ENCODE measurements around the gene MAP3K5.
A peak's percentile ranks its signal among the peaks of the same experiment; 100 is the strongest.

The MAP3K5 gene

DNA sequence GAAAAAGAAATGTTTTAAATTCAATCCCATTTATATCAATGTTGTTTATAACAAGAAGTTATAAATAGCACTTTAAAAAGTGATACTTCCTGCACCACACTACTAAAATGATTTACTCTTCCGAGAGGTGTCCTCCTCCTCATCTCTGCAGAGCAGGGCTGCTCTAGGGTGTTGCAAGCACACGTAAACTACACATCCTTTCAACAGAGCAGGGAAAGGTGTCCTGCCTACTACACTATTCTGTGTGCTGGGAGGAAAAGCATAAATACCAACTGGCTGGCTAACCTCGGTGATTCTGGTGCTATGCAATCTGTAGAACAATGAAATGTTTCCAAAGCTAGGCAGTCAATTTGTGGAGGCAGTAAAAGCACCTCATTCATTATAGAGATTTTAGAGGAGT, 152.6 kb downstream of the MAP3K5 start:
- no peak for DNase-seq

DNA sequence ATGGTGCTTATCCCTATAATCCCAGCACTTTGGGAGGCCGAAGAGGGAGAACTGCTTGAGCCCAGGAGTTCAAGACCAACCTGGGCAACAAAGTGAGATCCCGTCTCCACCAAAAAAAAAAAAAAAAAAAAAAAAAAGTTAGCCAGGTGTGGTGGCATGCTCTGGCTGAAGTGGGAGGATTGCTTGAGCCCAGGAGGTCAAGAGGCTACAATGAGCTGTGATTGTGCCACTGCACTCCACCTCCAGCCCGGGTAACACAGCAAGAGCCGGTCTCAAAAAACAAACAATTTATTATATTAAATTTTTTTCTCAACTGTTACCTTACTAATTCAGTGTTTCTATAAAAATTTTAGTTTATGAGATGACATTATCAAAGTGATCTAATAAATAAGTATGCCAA, 156.7 kb downstream of the MAP3K5 start:
- no peak for DNase-seq

DNA sequence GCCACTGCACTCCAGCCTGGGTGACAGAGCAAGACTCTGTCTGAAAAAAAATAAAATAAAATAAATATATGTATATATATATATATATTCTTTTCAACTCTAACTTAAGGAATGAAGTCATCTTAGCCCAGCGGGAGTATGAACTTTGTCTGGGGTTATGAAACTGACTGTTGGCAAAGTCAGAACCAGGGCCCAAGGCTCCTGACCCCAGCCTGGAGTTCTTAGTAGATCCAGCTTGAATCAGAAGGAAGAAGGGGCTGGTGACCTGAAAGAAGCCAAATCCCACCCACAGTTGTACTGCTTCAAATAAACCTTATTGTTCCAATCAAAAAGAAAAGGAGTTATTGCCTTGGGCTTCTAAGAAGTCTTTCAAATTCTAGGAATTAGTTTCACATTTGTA, 158.9 kb downstream of the MAP3K5 start:
- no peak for DNase-seq

DNA sequence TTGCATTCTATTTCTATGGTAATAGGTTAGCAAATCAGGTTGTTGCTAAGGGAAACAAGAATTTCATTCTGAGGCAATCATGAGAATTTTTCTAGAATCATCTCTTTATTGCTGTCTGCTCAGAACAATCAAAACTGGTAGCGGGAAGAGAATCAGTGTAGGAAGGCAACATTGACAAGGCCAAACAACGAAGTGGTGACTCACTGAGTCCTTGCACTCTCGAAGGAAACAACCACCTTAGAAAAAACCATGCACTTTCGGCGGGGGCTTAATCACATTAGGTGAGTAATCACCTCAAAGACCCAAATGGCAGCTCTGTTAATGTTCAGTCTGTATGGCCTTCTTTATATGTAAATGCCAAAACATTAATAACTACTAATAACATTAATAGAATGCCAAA, 163.3 kb downstream of the MAP3K5 start:
- DNase-seq: no peak

DNA sequence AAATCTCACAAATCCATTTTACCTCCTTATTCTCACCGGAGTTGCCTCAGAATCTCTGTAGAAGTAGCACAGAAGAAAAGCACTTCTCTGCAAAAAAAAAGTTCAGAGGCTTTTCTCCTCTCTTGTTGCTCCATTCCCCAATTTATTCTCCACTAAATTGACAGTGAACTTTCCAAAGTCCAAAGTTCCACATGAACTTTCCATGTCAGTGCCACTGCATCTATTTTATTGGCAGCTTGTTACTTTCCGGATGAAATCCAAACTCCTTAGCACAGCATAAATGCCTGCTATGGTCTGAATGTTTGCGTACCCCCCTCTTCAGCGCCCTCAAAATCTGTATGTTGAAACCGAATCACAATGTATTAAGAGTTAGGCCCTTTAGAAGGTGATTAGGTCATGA, 165.1 kb downstream of the MAP3K5 start:
- no peak for DNase-seq

DNA sequence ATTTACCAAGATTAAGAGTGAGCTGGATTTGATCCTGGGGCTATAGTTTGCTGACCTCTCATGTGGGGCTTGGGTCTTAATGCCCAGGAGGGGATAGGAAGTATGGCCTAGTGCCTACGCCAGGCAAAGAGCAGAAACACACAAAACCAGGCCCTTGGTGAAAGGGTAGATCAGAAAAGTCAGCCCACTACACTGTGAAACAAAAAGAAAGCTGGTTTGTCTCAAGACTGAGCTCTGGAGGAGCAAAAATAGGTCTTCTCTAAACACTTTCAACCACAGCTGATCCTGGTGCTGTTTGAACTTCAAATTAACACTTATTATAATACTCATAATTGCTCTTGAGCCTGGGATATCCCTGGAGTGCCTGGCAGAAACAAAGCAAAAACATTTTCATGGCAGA, 167.0 kb downstream of the MAP3K5 start:
- DNase-seq: no peak

DNA sequence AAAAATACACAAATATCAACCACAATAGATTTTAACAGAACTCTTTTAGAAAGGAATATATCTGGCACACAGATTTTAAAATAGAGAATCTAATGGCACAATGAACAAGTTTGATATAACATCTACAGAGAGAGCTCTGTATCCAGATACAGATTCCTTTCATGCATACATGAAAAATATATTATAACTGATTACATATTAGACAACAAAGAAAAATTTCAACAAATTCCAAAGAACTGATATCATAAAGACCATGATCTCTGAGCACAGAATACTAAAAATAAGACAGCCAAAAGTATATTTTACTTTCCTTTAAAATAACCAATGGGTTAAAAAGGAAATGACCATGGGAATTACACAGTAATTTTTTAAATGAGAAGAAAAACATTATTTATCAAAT, 167.9 kb downstream of the MAP3K5 start:
- no peak for DNase-seq

DNA sequence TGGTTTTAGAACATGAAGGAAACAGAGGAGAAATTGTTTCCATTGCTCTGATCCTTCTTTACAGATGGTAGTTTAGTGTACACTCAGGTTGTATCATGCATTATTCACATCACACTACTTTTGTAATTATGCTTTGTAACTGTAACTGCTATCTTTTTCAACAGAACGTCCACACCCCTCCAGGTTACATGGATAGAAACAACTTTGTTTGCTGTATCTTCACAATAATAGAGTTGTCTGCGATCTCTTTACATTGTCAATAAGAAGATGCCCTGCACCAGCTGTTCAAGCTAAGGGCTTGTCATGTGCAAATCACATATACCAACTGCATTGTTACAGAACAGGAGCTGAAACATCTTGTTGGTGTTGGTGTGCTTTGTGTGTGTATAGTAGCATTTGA, 174.2 kb downstream of the MAP3K5 start:
- no peak for DNase-seq

DNA sequence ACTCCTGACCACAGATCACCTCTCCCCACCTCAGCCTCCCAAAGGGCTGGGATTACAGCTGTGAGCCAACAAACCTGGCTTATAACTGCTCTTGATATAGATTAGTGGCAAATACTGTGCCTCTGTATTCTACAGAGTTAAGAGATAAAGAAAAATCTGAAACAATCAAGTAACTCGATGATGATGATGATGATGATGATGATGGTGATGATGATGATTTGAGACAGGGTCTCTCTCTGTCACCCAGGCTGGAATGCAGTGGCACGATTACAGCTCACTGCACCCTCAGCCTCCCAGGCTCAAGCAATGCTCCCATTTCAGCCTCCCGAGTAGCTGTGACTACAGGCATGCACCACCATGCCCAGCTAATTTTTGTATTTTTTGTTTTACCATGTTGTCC, 175.8 kb downstream of the MAP3K5 start:
- DNase-seq: no peak

DNA sequence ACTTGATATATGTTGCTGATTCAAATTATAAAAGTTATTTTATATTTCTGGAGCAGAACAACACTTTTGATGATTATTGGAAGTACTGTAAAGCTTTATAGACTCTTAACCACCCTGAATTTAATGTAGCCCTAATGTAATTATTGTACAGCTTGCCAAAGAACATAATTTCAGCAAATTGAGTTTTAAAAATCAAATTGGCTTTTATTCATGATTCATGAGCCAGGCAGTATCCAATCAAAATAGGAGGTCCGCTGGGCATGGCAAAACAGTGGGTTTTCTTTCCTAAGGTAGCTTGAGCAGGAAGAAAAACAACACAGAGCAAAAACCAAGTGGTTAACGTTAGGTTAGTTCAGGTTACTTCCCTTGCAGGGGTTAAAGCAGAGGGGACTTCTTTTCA, 177.3 kb downstream of the MAP3K5 start:
- DNase-seq: no peak

DNA sequence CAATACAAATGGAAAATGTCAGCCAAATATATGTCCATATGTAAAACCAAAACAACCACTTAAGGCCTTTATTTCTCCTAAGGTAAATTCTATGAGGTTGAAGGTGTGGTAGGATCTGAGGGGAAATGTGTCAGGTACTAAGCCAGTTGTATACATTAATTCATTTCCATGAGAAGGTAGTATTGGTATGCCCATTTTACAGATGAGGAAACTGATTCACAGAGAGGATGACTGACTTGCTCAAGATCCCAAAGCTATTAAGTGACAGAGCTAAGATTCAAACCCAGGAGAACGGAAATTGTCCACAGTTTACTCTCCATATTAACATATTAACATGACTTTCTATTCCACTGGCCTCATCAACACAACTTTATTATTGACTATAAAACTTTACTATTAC, 177.9 kb downstream of the MAP3K5 start:
- DNase-seq: no peak

DNA sequence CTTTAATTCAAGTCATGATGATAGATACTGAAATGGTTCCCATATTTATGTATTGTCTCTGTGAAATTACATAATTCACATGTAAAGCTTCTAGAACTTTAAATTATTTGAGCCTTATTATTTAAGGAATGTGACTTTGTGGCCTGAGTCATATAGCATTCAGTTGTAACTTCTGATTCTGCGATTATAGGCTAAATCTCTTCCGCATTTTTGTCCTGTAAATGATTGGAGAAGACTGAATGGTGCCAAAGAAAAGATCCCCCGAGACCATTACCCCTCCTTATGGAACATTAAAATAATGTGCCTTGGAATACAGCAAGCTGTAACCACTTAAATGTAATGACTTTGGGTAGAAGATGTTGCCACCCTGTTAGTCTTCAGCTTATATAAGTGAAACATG, 178.8 kb downstream of the MAP3K5 start:
- DNase-seq: no peak

DNA sequence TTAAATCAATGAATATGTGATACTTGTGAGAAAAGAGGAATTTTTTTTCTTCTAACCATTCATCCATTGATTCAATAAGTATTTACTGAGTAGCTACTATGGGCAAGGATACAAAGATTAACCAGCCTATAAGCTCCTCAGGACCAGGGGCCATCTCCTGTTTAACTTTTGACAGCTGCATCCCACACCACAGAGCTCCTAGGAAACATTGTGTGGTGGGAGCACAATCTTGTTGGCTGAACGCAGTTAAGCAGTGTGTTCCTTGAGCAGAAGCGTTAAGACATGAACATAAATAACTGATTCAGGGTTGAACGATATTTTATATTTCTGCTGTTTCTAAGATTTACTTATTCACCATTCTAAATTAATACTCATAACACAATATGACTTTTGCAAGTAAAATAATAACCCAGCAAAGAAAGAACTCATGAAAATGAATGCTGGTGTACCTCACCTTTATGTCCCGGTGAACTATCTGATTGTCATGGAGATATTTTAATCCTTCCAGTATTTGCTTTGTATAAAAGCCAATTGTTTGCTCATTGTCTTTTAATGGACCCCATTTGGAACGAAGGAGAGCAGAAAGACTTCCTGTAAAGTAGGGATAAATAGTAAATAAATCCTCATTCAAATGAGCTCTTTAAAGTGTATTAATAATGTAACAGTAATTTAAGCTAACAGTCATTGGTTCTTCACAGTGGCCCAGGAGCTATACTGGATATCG, 179.4 kb downstream of the MAP3K5 start:
- DNase-seq: no peak

DNA sequence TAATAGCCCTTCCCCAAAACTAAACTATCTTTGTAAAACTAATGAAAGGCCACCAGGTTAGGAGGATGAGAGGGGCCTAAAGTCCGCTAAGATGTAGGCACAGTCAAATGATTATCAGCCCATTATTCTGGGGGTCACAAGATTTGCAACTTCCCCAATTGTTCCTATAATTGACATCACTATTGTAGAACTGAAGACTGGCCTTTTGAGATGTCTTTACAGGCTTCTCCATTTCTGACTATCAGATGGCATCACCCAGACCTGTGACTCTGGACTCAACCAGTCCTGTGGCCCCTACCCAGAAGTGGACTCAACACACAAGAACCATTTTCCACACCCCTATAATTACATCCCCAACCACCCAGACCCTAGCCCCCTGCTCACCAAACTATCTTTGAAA, 180.5 kb downstream of the MAP3K5 start:
- no peak for DNase-seq

DNA sequence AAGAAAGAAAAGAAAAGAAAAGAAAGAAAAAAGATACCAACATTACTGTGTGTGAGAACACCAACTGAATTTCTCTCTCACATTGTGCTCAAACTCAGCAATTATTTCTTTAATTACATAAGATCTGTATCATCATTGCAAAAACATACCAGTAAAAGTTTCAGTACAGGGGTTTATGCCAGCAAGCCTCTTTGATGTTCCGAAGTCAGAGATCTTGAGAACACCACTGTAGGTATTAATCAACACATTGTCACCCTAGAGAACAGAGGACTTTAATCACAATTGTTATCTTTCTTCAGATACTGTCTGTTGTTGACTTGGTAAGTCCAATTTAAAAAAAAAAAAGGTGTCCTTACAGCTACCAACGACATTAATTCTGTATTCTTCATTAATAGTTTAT, 181.1 kb downstream of the MAP3K5 start:
- DNase-seq: no peak

DNA sequence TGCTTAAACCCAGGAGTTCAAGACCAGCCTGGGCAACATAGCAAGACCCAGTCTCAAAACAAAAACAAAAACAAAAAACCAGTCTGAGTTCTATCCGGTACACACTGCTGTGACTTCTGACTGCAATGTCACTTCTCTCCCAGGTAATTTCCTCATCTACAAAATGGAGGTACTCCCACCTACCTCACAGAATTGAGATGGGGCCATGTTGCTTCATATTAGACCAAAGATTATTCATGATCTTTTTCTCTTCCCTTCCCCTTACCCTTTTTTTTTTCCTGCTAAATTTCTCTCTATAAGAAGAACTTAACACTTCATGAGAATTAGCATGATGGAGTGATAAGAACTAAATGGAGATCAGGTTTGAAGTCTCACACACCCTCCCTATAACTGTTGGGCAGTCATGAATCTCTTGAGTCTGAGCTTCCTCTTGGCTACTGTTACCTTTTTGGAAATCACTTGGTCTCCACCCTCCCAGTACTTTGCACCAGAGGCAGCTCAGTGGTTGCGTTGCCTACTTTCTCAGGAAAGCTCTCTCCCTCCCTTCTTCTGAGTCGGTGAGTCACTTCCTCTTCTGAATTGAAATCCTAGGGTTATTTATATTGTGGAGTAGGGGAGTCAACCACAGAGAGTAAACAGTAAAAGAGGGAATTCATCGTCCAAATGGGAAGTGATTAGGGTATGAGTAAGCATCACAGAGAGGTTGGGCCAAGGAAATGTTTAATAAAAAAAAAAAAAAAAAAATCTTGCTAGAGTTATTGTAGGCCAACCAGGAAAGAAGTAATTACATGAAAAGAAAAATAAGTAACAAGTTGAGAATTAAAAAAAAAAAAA, 182.2 kb downstream of the MAP3K5 start:
- no peak for DNase-seq

DNA sequence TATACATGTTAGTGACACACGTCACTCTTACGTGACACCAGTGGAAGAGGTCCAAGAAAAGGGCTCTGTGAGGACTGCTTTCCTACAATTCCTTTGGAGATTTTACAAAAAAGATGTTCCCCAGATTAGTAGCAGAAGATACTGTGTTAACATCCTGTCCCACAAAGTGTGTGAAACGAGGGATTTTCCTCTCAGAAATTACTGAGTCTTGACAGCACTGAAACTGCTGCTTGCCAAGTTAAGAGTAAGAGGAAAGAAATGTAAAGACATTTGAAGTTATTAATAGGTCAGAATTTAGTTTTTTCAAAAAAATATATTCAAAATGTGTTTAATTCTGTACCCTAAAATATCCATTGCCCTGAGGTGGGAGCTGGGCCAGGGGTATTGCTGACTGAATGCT, 183.3 kb downstream of the MAP3K5 start:
- DNase-seq: no peak

DNA sequence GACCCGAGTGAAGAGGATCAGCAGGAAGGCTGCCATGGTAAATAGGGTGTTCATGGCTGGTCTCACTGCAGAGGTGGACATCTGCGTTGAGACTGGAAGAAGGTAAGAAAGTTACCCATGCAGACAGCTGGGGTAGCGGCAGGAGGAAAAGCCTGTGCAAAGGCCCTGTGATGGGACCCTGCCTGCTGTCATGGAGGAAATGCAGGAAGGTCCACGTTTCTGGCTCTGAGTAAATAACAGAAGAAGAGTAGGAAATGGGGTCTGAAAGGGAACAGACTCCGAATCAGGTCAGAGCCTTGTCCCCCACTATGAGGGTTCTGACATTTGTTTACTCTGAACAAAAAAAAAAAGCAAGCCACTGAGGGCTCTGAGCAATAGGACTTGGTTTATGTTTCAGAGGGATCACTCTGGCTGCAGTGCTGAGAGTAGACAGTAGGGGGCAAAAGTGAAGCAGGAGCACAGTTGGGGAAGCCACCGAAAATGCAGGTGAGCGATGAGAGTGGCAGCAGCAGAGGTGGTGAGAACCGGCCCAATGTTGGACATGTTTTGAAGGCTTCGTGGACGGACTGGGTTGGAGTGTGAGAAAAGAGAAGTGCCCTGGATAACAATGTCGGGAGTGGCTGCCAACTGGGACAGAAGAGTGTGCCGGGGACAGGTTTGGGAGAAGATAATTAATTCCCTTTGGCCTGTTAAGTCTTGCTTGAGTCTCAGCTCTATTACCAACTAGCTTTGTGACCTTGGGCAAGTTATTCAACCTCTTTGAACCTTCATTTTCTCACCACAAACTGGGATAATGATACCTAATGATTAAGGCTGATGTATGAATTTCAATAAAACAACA, 184.1 kb downstream of the MAP3K5 start:
- DNase-seq: peak; percentile 59

DNA sequence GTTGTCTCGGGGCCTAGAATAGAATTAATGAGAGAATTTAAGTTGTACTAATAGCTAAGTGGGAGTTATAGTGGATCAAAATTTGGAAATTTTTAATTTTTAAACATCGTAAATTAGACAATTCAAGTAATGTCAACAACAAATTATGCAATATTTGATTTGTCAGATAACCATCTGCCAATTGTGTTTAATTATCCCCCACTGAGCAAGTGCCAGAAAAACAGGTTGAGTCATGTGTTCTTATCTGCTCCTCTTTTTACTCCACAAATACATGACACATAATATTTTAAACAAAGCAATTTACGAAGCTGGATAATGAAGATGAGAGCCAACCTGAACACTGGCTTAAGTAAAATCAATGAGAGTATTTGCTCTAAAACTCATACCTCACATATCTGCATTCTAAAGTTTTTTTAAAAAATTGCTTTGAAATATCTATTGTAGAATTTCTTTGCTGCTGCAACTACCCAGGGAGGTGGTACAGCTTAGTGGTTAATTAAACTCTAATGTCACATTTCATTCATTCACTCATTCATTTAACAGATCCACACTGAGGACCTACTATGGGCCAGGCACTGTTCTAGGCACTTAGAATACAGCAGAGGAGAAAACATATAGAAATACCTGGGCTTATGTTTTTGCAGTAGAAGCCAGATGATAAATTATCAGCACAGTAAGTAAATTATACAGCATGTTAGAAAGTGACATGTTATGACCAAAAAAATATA, 184.9 kb downstream of the MAP3K5 start:
- DNase-seq: no peak

DNA sequence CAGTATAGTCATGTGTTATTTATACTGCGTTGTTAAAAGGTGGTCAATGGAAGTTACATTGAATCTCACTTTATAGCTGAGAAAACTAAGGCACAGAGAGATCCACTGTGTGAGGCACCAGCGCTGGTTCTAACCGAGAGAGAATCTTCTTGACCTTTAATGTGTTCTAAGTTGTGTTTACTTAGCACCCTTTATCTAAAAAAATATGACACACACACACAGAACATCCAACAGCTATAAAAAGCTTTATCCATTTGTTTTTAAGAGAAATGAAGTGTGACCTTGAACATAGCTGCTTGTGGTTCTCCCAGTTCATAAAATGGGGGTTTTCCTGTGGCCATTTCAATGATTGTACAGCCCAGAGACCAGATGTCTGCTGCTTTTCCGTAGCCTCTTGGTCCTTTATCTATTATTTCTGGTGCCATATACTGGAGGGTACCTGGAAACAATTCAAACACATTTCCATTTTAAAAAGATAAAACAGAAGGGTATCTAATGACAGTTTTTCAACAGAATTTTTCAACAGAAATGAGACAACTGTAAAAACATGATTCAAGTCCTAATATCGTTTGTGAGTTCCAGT, 187.3 kb downstream of the MAP3K5 start:
- no peak for DNase-seq

DNA sequence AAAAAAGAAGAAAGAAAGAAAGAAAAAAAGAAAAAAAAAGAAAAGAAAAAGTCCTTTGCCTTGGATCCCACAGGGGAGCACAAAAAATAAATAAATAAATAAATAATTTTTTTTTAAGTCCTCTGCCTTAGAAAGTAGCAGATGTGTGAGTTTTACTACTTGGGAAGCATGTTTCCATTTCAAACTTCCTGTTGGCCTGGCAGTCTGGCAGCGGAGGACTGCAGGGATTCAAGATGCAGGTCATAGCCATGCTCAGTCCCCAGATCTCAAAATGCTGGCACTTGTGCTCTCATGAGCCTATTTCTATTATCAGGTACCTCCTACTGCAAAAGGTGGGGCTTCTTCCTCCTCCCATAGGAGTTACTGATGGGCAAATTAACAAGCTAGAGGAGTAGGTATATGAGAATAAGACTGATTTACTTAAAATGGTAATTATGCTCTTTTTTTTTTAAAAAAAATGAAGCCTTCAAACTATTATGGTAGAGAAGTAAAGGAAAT, 187.9 kb downstream of the MAP3K5 start:
- no peak for DNase-seq

DNA sequence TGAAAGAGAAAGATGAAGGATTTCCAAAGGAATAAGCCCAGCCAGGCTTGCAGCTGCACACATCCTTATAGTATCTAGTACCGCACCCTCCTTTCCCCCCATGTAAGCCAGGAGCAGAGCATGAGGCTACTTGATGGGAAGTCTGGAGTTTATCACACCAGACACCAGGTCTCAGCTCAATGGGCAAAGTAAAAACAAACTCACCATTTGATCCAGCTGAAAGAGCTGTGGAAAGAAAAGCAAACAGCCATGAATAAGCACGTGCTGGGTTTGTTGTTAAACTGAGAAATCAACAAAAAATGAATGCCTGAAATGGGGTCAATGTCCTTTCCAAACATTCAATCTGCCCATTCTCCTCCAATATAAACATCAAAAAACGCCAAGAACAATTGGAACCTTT, 191.5 kb downstream of the MAP3K5 start:
- no peak for DNase-seq

Measured in effector CD8-positive, alpha-beta T cell (primary cell).